Measurements from ENCODE around the gene HOXA9.
A peak's percentile ranks its signal among the peaks of the same experiment; 100 is the strongest.

HOXA9 gene

GRCh38 chr7:27191833-27192545, 26.7 kb upstream of the HOXA9 start:
- no peak overlapping the region for H3K27ac ChIP-seq (replicated peaks)
- TF ChIP-seq POLR2AphosphoS5 (IDR thresholded peaks at IDR 0.05; ENCODE audit: low read depth) = no peak
- TF ChIP-seq REST (IDR thresholded peaks at IDR 0.05; ENCODE audit: insufficient replicate concordance, low read depth) = no peak
- no peak for TF ChIP-seq GABPA (IDR thresholded peaks at IDR 0.05; ENCODE audit: low read depth)
- no peak for TF ChIP-seq SPI1 (IDR thresholded peaks at IDR 0.05; ENCODE audit: borderline replicate concordance, low read depth)
- no peak for TF ChIP-seq CTCF (IDR thresholded peaks at IDR 0.05; ENCODE audit: insufficient read depth, low read length)
- DNase-seq (ENCODE audit: low read depth in 1 of 2, low spot score in 1 of 2) = no peak
- peak overlapping the region; percentile 9 for H3K4me3 ChIP-seq (replicated peaks; ENCODE audit: insufficient read depth, low read length)
- peaks cover 59% of the 10 kb centered on the region for H3K27me3 ChIP-seq (ENCODE audit: insufficient read depth, poor library complexity, severe bottlenecking)

- Histone ChIP-seq H3K4me3 (replicated peaks; ENCODE audit: insufficient read depth, low read length) (no peak overlapping the region), H3K27ac (replicated peaks) (no peak overlapping the region), H3K27me3 (ENCODE audit: insufficient read depth, poor library complexity, severe bottlenecking) (peaks cover 59% of the 10 kb centered on the region)
- DNase-seq (ENCODE audit: low read depth in 1 of 2, low spot score in 1 of 2) = no peak
- TF ChIP-seq GABPA (IDR thresholded peaks at IDR 0.05; ENCODE audit: low read depth) (no peak), POLR2AphosphoS5 (IDR thresholded peaks at IDR 0.05; ENCODE audit: low read depth) (no peak), CTCF (IDR thresholded peaks at IDR 0.05; ENCODE audit: insufficient read depth, low read length) (no peak), SPI1 (IDR thresholded peaks at IDR 0.05; ENCODE audit: borderline replicate concordance, low read depth) (no peak), REST (IDR thresholded peaks at IDR 0.05; ENCODE audit: insufficient replicate concordance, low read depth) (no peak)
Measured at GRCh38 chr7:27191161-27191731, 25.9 kb upstream of the HOXA9 start.

GRCh38 chr7:27189997-27190748, 24.8 kb upstream of the HOXA9 start:
- H3K27me3 ChIP-seq (ENCODE audit: insufficient read depth, poor library complexity, severe bottlenecking) = peaks cover 64% of the 10 kb centered on the region
- H3K4me3 ChIP-seq (replicated peaks; ENCODE audit: insufficient read depth, low read length) = no peak overlapping the region
- H3K27ac ChIP-seq (replicated peaks) = no peak overlapping the region
- TF ChIP-seq POLR2AphosphoS5 (IDR thresholded peaks at IDR 0.05; ENCODE audit: low read depth) (no peak), SPI1 (IDR thresholded peaks at IDR 0.05; ENCODE audit: borderline replicate concordance, low read depth) (peak; percentile 36; the same call in 1 of the 2 replicates)
- no peak for DNase-seq (ENCODE audit: low read depth in 1 of 2, low spot score in 1 of 2)
